ENCODE data around the gene BRD2.

The BRD2 gene

GRCh38 chr6:32947552-32948465, 20.6 kb upstream of the BRD2 start:
- Histone ChIP-seq H3K4me1 (no peaks in the 10 kb centered on the region), H3K36me3 (no peaks in the 10 kb centered on the region), H3K9me3 (no peaks in the 10 kb centered on the region), H3K27me3 (no peaks in the 10 kb centered on the region; the same call in 1 of the 2 replicates), H3K4me3 (ENCODE audit: low read depth, low read length) (no peak overlapping the region)
- peak; percentile 61 for TF ChIP-seq CTCF (IDR thresholded peaks at IDR 0.05; ENCODE audit: low read depth, low read length)
- peak; percentile 28 for DNase-seq

- no peaks in the 10 kb centered on the region for H3K9me3 ChIP-seq
- H3K36me3 ChIP-seq = no peaks in the 10 kb centered on the region
- TF ChIP-seq CTCF (IDR thresholded peaks at IDR 0.05; ENCODE audit: low read depth, low read length) = no peak
- H3K4me3 ChIP-seq (ENCODE audit: low read depth, low read length) = no peak overlapping the region
- no peak for DNase-seq
- H3K27me3 ChIP-seq = no peaks in the 10 kb centered on the region; the same call in 1 of the 2 replicates
- no peaks in the 10 kb centered on the region for H3K4me1 ChIP-seq
These were observed 19.3 kb upstream of the BRD2 start for GRCh38 chr6:32949113-32949512.

GRCh38 chr6:32950010-32950409, 18.4 kb upstream of the BRD2 start:
- Histone ChIP-seq H3K4me3 (ENCODE audit: low read depth, low read length) (no peak overlapping the region), H3K36me3 (no peaks in the 10 kb centered on the region), H3K27me3 (no peaks in the 10 kb centered on the region; the same call in 1 of the 2 replicates), H3K9me3 (no peaks in the 10 kb centered on the region), H3K4me1 (no peaks in the 10 kb centered on the region)
- DNase-seq = no peak
- TF ChIP-seq CTCF (IDR thresholded peaks at IDR 0.05; ENCODE audit: low read depth, low read length) = no peak

GRCh38 chr6:32950449-32950848, 17.9 kb upstream of the BRD2 start:
- Histone ChIP-seq H3K4me3 (ENCODE audit: low read depth, low read length) (no peak overlapping the region), H3K4me1 (no peaks in the 10 kb centered on the region), H3K36me3 (no peaks in the 10 kb centered on the region), H3K9me3 (no peaks in the 10 kb centered on the region), H3K27me3 (no peaks in the 10 kb centered on the region; the same call in 1 of the 2 replicates)
- DNase-seq = no peak
- no peak for TF ChIP-seq CTCF (IDR thresholded peaks at IDR 0.05; ENCODE audit: low read depth, low read length)

- Histone ChIP-seq H3K4me3 (ENCODE audit: low read depth, low read length) (no peak within 1 kb of the TSS), H3K27me3 (no peaks in the 10 kb centered on the region), H3K9me3 (no peaks in the 10 kb centered on the region), H3K36me3 (no peaks in the 10 kb centered on the region), H3K4me1 (no peaks in the 10 kb centered on the region)
- DNase-seq = peak; percentile 52
- peak; percentile 77 for TF ChIP-seq CTCF (IDR thresholded peaks at IDR 0.05; ENCODE audit: low read depth, low read length)
These were observed 15.3 kb upstream of the BRD2 start, which contains the start of gene HLA-DMA for GRCh38 chr6:32952817-32953739. HLA-DMA (minus strand) TSS chr6:32953097; CDS start chr6:32953036, 61 bp downstream.

All from BE2C (cell line).